ENCODE measurements around the gene ROM1. TPM values are rescaled to one million over a fixed set of nuclear protein-coding genes. Genes with fewer than 3 reads are reported as not detected.

ROM1 gene
- total RNA-seq, 1 experiment from 2014 or later: 2.7 TPM

- intact Hi-C loops (cut with micrococcal nuclease; ENCODE audit: unreplicated experiment): no loop called here
- ChIA-PET POLR2A (interaction anchor here (0.6 kb wide), 1 partner anchor 12 kb away, joined by 8 read pairs; no protein-coding TSS in a partner anchor), CTCF (no interaction called here)
- Histone ChIP-seq H3K4me3 (ENCODE audit: low read depth in 2 of 2, low read length in 2 of 2) (no peak overlapping the region), H3K36me3 (ENCODE audit: control insufficient read depth, insufficient read depth, low read length) (peaks cover 4% of the 10 kb centered on the region; the same call in 1 of the 2 replicates), H3K27me3 (ENCODE audit: control insufficient read depth, insufficient read depth, low read length) (no peaks in the 10 kb centered on the region), H3K9me3 (ENCODE audit: control insufficient read depth, insufficient read depth, low read depth, low read length) (no peaks in the 10 kb centered on the region), H3K27ac (ENCODE audit: low read length) (no peak overlapping the region), H3K4me1 (ENCODE audit: control insufficient read depth, insufficient read depth, low read length) (peaks cover 24% of the 10 kb centered on the region)
- in situ Hi-C loops (cut with HindIII; ENCODE audit: low pct_unique_long_range_greater_than_20kb, low sequenced_read_pairs): no loop called here
- TF ChIP-seq REST (IDR thresholded peaks at IDR 0.05; ENCODE audit: insufficient read depth in 1 of 2, low read depth in 2 of 2, low read length in 1 of 2) (no peak), CTCF (IDR thresholded peaks at IDR 0.05) (peak; percentile 75)
- no peak for DNase-seq (ENCODE audit: low read depth, low spot score)
- no peak for ATAC-seq
- no TSS peak for BruUV-seq (replicated peaks)
Measured at GRCh38 chr11:62588966-62589637, 24.0 kb upstream of the ROM1 start.

DNA sequence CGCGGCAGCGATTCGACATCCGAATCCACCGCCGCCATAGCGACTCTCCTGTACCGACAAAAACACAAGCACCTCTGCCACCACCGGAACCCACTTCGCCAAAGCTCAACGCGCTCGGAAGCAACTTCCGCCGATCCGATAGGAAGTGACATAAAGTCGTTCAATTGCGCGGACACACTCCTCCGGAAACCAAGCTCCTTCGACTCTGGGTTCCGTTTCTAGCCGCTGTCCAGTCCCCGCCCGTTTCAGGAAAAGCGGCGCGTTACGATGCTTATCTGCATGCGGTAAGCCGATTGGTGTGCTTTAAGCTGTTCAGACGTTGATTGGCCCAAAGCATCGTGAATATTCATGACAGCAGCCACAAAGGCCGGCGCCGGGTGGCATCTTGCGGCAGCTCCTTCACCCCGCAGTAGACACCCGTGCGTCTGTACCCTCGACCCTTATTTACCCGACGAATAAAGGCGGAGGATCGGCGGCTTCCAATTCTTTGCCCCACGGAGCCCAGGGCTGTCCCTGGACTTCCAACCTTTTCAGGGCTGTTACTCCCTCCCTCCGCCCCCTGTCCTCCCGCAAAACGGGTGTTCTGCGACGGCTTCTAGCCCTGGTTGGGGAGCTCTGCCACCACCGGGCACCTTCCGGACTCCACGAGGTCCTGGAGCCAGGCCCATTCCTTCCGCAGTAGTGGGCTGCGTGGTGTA, 21.5 kb upstream of the ROM1 start, which contains the start of gene TUT1:
TUT1 (minus strand) TSS at position 76 of the 698 bp plus-strand sequence; CDS start at position 38, 38 bp downstream.
- intact Hi-C loops (cut with micrococcal nuclease; ENCODE audit: unreplicated experiment): no loop called here
- H3K4me1 ChIP-seq (ENCODE audit: control insufficient read depth, insufficient read depth, low read length): peaks cover 24% of the 10 kb centered on the region
- peak; percentile 94 for ATAC-seq
- peaks cover 14% of the 10 kb centered on the region for H3K36me3 ChIP-seq (ENCODE audit: control insufficient read depth, insufficient read depth, low read length)
- peak within 1 kb of the TSS; percentile 74 to 86 for H3K4me3 ChIP-seq (ENCODE audit: low read depth in 2 of 2, low read length in 2 of 2)
- DNase-seq (ENCODE audit: low read depth, low spot score): peak; percentile 95
- peak; percentile 84 for TF ChIP-seq TCF7L2 (IDR thresholded peaks at IDR 0.05; ENCODE audit: low read depth, low read length)
- TF ChIP-seq REST (IDR thresholded peaks at IDR 0.05; ENCODE audit: insufficient read depth in 1 of 2, low read depth in 2 of 2, low read length in 1 of 2): peak; percentile 80 to 85; a peak in 3 of 4 replicates
- no peak; the same call in none of the 2 replicates for TF ChIP-seq SIN3A (IDR thresholded peaks at IDR 0.05; ENCODE audit: borderline replicate concordance, insufficient read depth, low read depth, low read length)
- TF ChIP-seq POLR2AphosphoS5 (IDR thresholded peaks at IDR 0.05; ENCODE audit: low read depth, low read length): peak; percentile 98
- no peak for TF ChIP-seq CTCF (IDR thresholded peaks at IDR 0.05)
- in situ Hi-C loops (cut with HindIII; ENCODE audit: low pct_unique_long_range_greater_than_20kb, low sequenced_read_pairs): no loop called here
- CTCF ChIA-PET: interaction anchor here (0.6 to 1.0 kb wide), 3 partner anchors 18 to 51 kb away, joined by 3 to 4 read pairs (median 3); partner anchors contain the start of gene EEF1G
- H3K9me3 ChIP-seq (ENCODE audit: control insufficient read depth, insufficient read depth, low read depth, low read length): no peaks in the 10 kb centered on the region
- POLR2A ChIA-PET: interaction anchor here (0.5 to 1.7 kb wide), 12 partner anchors 10 to 960 kb away, joined by 3 to 20 read pairs (median 4); partner anchors contain the start of genes AHNAK, C11orf98, CSKMT and EEF1G
- no peaks in the 10 kb centered on the region for H3K27me3 ChIP-seq (ENCODE audit: control insufficient read depth, insufficient read depth, low read length)
- no TSS peak for BruUV-seq (replicated peaks)
- H3K27ac ChIP-seq (ENCODE audit: low read length): peak within 1 kb of the TSS; percentile 97

Data from Panc1 (cell line).